Vagina (tissue), 2 donors: ENCODE results near the gene NRBP1.

Source experiments
- CTCF ChIP-seq, 3 experiments: fragments of 450-650 bp in 2 of 3; fragments of 200-600 bp in 1 of 3; sonication (generic) in 1 of 3; IDR thresholded peaks; one replicate each; pipeline ENCODE4 v1.5.1; 2017 to 2019; ENCODE audit warnings: antibody characterized with exemption in 3 of 3, mild to moderate bottlenecking in 2 of 3, moderate library complexity in 2 of 3
- POLR2A ChIP-seq, 2 donors: fragments of 450-650 bp; IDR thresholded peaks; one replicate each; pipeline ENCODE4 v1.6.1; 2017; ENCODE audit warnings: antibody characterized with exemption in 2 of 2, mild to moderate bottlenecking in 2 of 2, moderate library complexity in 2 of 2
- POLR2AphosphoS5 ChIP-seq, 2 donors: sonication (generic); formaldehyde crosslinking; IDR thresholded peaks; one replicate each; pipeline ENCODE4 v1.9.0; 2017; ENCODE audit warnings: antibody characterized with exemption in 2 of 2, mild to moderate bottlenecking in 2 of 2, low read depth in 1 of 2; ENCODE audit not compliant: insufficient read depth in 1 of 2

- no peak for TF ChIP-seq POLR2A (IDR thresholded peaks at IDR 0.05)
- no peak for TF ChIP-seq CTCF (IDR thresholded peaks at IDR 0.05)
- TF ChIP-seq POLR2AphosphoS5 (IDR thresholded peaks at IDR 0.05; ENCODE audit: insufficient read depth in 1 of 2, low read depth in 1 of 2) = no peak
These were observed 7.2 kb downstream of the NRBP1 start for GRCh38 chr2:27435628-27436027.
